Iris pigment epithelial cell (primary cell): ENCODE results near the gene RNF215.

Source experiments
- DNase-seq: peaks from one replicate; pipeline ENCODE4 v3.0.0-alpha.2; 2011; ENCODE audit warnings: low read depth

Gene RNF215

DNA sequence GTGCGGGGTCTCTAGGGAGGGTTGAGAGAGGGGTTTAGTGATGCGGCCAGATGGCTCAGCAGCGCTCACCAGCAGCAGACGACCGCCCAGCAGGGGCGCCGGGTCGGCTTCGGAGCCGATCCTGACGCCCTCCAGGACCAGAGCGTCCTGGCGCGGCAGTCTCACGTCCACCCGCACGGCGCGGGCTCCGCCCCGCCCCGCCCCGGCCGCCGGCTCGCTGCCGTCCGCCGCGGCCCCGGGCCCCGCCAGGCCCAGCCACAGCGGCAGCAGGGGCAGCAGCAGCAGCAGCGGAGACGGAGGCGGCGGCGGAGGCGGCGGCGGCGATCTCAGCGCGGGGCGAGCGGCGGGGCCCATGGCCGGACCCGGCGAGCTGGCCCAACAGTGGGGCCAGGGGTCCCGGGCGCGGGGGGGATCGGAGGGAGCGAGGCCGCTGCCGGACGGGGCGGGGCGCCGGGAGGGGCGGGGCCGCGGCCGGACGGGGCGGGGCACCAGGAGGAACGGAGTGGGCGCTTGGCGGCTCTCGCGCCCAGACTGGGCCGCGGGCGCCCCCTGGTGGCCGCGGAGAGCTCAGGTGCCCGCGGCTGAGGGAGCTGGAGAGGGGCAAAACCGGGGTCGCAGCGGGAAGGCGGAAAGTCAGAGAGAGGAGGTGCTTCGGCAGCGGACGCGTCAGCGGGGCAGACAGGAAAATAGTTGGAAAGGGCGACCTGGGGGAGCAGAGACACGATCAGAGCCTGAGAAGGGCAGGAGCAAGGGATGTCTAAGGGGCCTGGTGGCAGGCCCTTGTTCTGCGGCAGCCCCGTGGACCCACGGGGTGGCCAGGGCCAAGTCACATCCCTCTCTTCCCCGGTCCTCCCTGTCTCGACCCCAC, at the start of gene RNF215:
TSS of gene RNF215 (minus strand) at position 452 of the 868 bp plus-strand sequence. CDS start at position 354, 98 bp downstream.
- DNase-seq, result peak; percentile 65

DNA sequence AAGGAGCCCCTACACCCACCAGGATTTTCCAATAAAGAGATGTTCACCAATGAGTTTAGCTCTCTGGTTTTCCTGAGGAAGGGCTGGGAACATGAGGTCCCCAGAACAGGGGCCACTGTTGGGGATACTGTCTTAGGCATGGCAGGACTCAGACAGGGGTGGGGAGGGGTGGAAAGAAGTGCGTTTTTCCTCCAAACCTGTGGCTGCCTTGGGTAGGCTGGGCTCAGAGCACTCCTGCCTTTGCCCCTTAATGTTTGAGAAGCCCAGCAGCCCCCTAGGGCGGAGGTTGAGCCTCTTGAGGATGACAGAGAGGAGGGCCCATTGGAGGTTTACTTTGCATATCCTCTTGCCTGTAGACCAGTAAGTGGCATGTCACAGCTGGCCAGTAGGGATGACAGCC, 49.0 kb upstream of the RNF215 start:
- DNase-seq, result no peak

DNA sequence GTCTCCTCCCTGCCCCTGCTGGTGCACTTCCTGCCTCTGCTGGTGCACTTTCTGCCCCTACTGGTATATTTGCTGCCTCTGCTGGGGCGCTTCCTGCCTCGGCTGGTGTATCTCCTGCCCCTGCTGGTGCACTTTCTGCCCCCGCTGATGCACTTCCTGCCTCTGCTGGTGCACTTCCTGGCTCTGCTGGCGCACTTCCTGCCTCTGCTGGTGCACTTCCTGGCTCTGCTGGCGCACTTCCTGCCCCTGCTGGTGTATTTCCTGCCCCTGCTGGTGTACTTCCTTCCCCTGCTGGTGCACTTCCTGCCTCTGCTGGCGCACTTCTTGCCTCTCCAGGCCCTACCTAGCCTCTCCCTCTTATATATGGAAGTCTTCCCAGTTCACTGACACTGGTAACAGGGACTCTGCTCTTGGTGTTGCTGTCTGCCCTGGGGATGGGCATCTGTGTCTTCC, 48.5 kb upstream of the RNF215 start:
- DNase-seq, result no peak

DNA sequence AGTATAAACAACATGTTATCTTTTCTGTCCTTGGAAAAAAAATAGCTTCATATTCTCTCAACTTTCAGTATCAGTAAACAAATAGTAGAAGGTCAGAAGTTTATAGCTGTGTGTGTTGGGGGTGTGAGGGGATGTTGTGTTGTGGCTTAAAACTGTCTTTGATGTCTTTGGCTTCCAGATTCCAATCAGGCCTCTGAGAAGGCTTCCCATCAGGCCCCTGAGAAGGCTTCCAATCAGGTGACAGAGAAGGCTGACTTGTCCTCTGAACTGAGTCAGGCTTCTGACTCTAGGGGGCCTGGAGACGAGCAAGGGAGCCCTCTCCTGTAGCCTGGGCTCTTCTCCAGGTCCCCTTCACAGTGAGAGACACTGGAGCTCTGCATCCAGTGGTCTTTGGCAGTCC, 47.6 kb upstream of the RNF215 start:
- no peak for DNase-seq

DNA sequence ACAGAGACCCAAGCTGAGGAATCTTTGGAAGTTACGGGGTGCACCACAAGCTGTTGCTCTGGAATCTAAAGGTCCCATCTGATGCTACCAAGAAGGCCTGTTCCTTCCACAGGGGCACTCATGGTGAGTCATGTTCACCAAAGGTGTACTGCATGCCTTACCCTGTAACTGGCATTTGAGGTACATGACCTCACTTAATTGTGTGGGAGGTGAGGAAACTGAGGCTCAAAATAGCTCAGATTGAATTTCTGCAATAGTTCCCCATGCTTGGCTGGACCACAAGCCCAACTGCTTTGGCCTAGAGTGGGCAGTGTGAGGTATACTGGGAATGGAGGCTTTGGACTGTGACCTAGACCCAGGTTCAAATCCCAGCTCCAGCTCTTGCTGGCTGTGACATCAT, 46.6 kb upstream of the RNF215 start:
- DNase-seq, result no peak

DNA sequence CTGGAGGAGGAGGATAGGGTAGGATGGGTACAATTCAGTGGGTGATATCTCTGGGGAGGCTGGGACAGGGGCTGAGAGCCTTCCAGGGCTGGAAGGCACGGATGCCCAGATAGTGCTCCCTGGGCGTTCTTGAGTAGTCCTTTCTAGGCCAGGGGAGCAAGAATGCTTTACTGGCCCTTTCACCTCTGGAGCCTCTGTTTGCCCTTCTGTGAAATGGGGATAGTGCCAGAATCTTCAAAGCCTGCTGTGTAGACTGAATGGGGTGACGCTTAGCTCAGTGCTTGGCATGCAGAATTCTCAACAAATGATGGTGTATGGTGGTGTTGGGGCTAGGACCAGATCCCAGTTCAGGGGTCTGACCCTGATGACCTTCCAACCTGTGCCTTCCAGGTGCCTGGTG, 46.0 kb upstream of the RNF215 start:
- no peak for DNase-seq

DNA sequence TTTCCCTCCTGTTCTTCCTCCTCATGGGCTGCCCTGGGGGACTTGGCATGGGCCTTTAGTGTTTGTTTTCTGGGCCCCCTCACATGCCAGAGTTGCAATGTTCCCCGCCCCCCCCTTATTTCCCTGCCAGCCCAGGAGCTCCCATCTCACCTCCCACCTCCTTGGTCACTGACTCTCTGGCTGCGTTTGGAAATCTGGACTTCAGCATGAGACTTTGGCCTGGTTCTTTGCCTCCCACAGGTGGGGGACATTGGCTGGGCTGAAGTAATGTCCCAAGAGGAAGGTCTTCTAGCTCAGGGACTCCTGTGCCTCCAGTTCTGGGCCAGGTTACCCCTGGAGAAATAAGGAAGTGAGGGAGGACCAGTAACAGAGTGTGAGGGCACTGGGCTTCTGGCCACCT, 45.3 kb upstream of the RNF215 start:
- no peak for DNase-seq

DNA sequence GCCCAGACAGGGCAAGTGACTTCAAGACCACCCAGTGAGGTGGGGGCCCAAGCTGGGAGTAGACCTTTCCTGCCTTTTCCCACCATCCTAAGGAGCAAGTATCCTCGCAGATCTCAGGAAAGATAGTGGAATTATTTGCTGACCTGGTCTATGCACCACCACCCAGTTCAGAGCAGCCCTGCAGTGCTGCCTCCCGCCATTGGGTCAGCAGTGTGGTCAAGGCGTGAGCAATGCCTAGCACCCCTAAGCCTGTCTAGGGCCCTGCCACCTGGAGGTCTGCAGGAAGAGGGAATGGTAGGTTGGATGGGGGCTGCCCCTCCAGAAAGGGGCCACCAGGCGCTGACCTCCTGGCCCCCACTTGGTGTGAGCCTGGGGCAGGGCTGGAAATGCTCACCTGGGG, 44.9 kb upstream of the RNF215 start:
- DNase-seq, result no peak

DNA sequence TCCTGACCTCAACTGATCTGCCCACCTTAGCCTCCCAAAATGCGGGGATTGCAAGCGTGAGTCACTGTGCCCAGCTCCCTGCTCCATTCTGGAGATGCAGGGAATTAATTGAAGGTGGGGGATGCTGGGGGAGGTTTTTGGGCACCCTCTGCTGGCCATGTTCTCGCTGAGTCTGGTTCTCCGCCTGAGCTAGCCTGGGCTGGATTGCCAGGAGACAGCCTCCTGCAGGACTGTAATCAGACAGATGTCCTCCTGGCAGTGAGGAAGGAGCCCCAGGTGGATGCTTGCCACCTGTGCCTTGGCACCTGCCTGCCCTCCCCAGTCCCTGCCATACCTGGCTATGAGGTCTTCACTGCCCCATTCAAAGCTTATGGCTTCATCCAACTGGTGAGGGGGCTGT, 43.7 kb upstream of the RNF215 start:
- DNase-seq, result no peak

DNA sequence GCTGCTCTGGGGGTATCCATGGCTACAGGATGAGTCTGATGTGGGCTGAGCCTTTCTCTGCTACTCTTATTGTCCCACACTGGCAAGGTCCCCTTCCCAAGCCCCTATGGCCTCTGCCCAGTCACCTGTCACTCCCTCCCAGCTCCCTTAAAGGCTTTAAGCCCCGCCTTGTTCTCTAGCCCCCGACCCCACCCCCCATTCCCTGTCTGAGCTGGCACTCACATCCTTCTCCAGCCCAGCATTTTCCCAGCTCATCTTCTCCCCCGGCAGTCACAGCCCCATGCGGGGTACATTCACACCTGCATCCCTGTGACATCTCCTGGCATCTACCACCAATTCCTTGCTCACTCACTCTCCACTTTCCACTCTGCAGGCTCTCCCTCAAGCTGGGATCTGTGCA, 42.7 kb upstream of the RNF215 start:
- no peak for DNase-seq

DNA sequence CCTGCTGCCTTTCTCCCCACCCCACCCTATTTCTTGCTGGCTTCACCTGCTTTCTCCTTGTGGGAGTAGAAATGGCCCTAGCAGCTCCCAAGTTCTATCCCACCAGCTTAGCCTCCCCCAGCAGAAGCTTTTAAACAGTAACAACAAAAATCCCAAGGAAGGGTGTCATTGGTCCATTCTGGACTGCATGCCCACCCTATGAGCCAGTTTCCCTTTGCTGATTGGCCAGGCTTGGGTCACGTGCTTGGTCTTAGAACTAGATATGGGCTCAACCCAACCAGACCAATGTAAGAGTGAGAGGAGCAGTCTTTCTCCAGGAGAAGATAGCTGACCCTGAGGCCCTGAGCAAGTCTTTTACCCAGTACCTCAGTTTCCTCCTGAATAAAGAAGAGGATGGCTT, 40.7 kb upstream of the RNF215 start:
- DNase-seq, result peak; percentile 11

DNA sequence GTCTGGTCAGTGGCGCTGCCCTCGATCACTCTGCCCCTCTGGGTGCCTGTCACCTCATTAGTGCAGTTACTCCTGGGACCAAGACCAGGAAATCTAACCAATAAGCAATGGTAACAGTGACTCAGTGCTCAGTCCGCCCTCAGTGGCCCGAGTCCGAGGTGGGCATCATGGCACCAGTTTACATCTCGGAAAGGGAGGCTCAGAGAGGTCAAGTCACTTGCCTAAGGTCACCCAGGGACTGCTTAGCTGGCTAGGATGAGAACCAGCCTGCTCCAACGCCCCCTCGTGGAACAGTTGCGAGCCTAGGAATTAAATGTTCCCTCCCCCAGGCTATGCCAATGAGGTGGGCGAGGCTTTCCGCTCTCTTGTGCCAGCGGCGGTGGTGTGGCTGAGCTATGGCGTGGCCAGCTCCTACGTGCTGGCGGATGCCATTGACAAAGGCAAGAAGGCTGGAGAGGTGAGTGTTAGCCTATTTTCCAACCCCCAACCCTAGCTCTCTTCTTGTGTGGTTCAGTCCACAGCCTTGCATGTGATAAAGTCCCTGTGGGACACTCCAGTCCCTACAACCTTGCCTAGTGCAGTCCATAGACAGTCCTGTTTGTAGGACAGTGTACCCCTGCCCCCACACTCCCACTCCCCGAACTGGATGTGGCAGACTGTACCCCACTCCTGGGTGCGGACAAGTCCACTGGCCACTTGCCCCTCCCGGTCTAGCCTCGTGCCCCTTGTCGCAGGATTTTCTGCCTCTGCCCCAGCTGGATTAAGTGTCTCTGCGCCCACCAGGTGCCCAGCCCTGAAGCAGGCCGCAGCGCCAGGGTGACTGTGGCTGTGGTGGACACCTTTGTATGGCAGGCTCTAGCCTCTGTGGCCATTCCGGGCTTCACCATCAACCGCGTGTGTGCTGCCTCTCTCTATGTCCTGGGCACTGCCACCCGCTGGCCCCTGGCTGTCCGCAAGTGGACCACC, 39.5 kb upstream of the RNF215 start:
- peak; percentile 71 for DNase-seq

DNA sequence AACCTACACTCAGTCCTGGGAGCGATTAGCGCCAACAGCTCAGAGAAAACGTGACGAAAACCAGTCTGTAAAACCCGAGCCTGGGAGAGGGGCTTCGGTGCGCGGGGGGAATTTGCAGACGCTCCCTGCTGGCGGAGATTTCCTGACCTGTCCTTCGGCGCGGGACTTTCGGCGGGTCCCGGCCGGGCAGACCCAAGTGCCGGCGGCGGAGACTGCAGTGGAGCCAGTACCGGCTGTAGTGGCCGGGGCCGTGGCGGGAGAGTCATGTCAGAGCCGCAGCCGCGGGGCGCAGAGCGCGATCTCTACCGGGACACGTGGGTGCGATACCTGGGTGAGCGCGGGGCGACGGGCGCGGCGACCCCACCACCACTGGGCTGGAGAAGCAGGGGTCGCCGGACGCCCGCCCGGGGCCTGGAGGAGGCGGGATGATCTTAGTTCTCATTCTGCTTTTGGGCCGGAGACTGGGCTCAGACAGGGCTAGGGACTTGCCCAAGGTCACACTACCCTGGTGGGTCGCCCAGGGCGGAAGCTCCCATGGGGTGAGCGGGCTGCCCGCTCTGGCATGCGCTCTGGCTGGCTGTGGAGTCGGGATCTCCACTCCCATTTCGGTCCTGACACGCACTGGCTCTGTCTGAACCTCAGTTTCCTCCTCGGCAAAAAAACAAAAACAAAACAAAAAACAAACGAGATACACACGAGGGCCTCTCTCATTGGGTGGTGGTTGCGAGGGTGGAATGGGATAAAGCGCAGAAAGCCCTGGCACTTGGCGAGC, 38.6 kb upstream of the RNF215 start, which contains the start of gene MTFP1:
TSS of gene MTFP1 (plus strand) at position 153 of the 772 bp plus-strand sequence. CDS start at position 265, 112 bp downstream.
- peak; percentile 73 for DNase-seq

DNA sequence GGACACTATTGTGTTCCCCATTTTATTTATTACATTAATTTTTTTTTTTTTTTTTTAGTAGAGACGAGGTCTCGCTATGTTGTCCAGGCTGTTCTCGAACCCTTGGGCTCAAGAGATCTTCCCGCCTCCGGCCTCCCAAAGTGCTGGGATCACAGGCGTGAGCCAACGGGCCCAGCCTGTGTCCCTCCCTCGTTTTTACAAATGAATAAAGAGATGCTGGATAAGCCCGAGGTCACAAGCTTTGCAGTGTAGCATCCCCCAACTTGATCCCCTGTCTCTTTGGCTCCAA, 38.1 kb upstream of the RNF215 start:
- DNase-seq, result no peak

DNA sequence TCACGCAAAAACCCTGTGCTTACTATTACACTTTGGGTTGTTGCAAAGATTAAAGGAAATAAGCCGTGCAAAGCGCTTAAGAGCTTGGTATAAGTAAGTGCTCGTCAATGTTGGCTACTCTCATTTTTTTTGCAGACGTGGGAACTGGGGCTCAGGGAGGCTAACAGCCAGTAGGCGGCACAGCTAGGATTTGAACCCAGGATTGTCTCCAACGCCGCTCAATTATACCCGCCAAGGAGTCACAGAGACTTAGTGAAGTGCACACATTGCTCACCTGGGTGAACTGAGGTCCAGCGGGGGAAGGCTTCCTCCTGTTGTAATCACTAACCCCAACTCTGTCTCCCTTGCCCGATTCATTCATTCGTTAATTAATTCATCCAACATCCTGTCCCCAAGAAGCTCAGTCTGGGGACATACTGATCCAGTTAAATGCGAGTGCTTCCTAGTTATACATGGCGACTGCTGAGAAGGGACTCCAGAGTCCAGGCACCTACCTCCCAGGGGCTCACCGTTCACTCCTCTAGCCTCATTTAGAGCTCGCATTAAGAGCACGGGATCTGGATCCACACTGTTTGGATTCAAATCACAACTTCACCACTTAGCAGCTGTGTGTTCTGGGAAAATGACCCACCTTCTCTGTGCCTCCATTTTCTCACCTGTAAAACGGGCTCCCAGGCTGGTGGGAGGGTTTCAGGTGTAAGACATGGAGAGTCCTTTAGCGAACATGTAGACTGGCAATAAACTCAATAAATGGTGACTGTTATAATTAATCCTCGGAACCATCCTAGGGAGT, 37.5 kb upstream of the RNF215 start:
- DNase-seq, result peak; percentile 64

DNA sequence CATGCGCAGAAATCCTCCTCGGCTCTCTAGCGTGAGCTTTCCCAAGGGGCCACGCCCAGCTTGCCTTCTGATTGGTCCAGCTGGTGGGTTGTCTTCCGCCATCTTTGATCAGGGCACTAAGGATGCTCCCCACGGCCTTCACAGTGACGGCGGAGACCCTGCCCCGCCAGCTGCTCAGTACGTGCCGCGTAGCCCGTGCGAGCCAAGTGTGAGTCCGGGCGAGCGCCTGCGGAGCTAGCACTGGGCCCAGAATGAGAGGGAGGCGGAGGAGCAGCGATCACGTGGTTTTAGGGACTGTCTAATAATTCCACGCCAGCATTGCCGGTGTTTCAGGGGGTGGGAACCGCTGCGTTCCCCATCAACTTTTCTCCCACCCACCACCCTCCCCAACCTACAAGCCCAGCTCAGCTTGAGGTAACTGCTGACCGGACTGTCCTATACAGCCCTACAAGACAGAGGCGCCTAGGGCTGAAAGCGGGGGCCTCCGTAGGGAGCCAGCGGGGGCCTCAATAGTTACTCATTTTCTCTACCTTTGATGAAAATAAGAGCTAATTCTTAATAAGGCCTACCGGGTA, 36.8 kb upstream of the RNF215 start:
- peak; percentile 99 for DNase-seq

DNA sequence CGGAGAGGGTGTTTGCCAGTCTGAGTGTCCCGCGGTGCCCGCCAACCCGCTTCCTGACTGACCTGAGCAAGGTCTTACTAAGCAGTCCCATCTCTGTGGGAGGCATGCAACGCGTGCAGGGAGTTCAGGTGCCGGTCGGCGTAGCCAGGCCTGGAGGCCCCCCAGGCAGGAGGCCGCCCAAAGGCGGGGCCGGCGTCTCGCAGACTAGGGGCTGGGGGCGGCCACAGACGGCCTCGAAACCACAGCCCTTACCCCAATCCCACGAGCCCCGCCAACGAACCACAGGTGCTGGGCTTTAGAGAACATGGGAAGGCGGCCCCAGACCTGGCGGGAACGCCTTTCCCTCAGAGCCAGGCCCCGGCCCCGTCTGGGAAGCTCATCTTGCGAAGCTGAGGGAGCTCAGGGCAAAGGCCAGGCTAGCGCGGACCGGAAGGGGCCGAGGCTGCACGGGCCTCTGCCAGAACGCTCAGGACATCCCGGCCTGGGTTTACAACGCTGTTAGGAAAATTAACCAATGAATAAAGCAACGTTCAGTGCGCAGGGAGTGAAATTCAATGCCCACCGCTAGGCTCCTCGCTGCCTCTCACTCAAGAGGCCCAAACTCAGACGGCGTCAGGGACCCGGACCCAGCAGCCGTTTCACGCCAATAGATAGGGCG, 36.2 kb upstream of the RNF215 start:
- DNase-seq, result peak; percentile 80

DNA sequence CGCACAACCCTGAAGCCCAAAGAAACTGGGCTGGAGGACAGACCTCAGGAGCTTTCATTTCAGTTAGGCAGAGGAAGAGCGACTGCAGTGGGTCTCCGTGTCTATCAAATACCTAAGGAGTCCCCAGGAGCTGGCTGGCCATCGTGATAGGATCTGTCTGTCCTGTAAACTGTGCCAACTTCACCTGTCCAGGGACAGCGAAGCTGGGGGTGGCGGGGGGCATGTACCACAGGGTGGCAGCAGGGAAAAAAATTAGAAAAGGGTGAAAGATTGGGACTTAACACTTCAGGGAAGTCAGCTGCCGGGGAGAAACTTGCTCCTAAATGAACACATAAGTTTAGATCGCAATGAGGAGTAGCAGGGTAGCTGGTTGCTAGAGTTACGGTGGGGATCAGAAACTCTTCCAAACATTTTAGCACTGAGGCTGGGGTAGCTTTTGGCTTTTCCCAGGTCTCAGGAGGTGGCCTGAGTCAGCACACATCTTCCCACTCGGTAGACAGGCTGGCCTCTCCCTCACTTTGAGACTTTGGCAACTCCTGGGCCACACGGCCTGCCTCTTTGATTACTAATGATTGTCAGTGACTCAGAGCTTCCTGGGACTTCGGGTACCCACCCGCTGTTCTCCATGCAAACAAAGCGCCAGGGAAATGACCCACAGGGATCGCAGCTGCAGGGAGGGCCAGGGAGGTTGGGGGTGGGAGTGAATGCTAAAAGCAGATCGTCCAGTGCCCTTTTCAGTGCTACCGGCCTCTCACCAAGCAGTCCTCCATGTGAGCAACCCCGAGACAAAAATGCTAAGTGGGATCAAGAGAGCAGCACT, 35.5 kb upstream of the RNF215 start:
- peak; percentile 97 for DNase-seq

DNA sequence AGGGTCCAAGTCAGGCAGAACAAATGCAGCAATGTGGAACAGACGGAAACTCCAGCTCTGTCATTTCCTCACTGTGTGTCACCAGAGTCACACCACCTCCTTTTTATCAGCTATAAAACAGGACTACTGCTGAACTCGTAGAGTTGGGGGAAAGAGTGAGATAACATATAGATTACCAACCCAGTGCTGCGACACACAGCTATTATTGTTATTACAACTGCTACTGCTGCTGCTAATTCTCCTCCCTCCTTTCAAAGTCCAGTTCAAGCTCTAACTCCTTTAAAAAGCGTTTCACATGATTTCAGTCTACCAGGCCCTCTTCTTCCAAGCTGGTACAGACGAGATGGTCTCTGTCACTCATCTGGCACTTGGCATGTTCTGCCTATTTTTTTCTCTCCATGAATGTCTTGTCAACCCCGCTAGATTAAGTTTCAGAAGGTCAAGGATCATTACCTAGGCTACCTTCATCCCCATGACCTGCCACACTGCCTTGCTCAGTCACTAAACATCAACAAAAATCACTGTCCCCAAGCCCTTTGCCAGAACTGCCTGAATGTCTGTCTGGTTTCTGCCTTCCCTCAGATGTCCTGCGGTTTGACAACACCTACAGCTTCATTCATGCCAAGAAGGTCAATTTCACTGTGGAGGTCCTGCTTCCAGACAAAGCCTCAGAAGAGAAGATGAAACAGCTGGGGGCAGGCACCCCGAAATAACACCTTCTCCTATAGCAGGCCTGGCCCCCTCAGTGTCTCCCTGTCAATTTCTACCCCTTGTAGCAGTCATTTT, 34.7 kb upstream of the RNF215 start:
- peak; percentile 24 for DNase-seq
